ENCODE data around the gene PLCB1.

- no peak for TF ChIP-seq GATA2 (IDR thresholded peaks at IDR 0.05; ENCODE audit: low read depth, low read length)
- TF ChIP-seq GATA3 (IDR thresholded peaks at IDR 0.05; ENCODE audit: low read depth, low read length): no peak
Observed at GRCh38 chr20:8532169-8532568, 400.1 kb downstream of the PLCB1 start.
